Measurements from ENCODE around the gene CEP164. TPM values are rescaled to one million over a fixed set of nuclear protein-coding genes. Genes with fewer than 3 reads are reported as not detected.

CEP164 gene
- total RNA-seq, 1 experiment from 2014 or later = 47.4 TPM

- Mint-ChIP-seq H3K36me3 (ENCODE audit: insufficient read depth, unreplicated experiment) (peaks cover 9% of the 10 kb centered on the region), H3K4me3 (ENCODE audit: unreplicated experiment) (no peak overlapping the region), H3K9me3 (ENCODE audit: unreplicated experiment) (no peaks in the 10 kb centered on the region), H3K4me1 (ENCODE audit: insufficient read depth, unreplicated experiment) (peaks cover 6% of the 10 kb centered on the region), H3K27me3 (ENCODE audit: insufficient read depth, unreplicated experiment) (no peaks in the 10 kb centered on the region), H3K27ac (ENCODE audit: low read depth, unreplicated experiment) (no peak overlapping the region)
- TF ChIP-seq CTCF (IDR thresholded peaks at IDR 0.05; ENCODE audit: unreplicated experiment) = no peak
- DNase-seq (ENCODE audit: unreplicated experiment) = no peak
- ChIA-PET POLR2A (no interaction called here), CTCF (interaction anchor here (0.9 kb wide), 1 partner anchor 17 kb away, joined by 3 read pairs; no protein-coding TSS in a partner anchor)
- BruUV-seq (replicated peaks) = no TSS peak
- intact Hi-C loops (cut with micrococcal nuclease) = no loop called here
Observed at GRCh38 chr11:117303101-117303500, 24.6 kb upstream of the CEP164 start.

GRCh38 chr11:117303646-117304315, 23.9 kb upstream of the CEP164 start:
- H3K27me3 Mint-ChIP-seq (ENCODE audit: insufficient read depth, unreplicated experiment) = no peaks in the 10 kb centered on the region
- intact Hi-C loops (cut with micrococcal nuclease) = no loop called here
- H3K9me3 Mint-ChIP-seq (ENCODE audit: unreplicated experiment) = no peaks in the 10 kb centered on the region
- ChIA-PET POLR2A (no interaction called here), CTCF (interaction anchor here (0.6 to 0.9 kb wide), 2 partner anchors 18 to 1122 kb away, joined by 3 to 4 read pairs; no protein-coding TSS in a partner anchor)
- H3K4me1 Mint-ChIP-seq (ENCODE audit: insufficient read depth, unreplicated experiment) = peaks cover 6% of the 10 kb centered on the region
- no peak overlapping the region for H3K4me3 Mint-ChIP-seq (ENCODE audit: unreplicated experiment)
- H3K36me3 Mint-ChIP-seq (ENCODE audit: insufficient read depth, unreplicated experiment) = peaks cover 9% of the 10 kb centered on the region
- no peak for TF ChIP-seq CTCF (IDR thresholded peaks at IDR 0.05; ENCODE audit: unreplicated experiment)
- DNase-seq (ENCODE audit: unreplicated experiment) = no peak
- H3K27ac Mint-ChIP-seq (ENCODE audit: low read depth, unreplicated experiment) = no peak overlapping the region
- BruUV-seq (replicated peaks) = no TSS peak

- Mint-ChIP-seq H3K27ac (ENCODE audit: low read depth, unreplicated experiment) (no peak overlapping the region), H3K27me3 (ENCODE audit: insufficient read depth, unreplicated experiment) (no peaks in the 10 kb centered on the region), H3K9me3 (ENCODE audit: unreplicated experiment) (no peaks in the 10 kb centered on the region), H3K4me1 (ENCODE audit: insufficient read depth, unreplicated experiment) (peaks cover 6% of the 10 kb centered on the region), H3K36me3 (ENCODE audit: insufficient read depth, unreplicated experiment) (peaks cover 9% of the 10 kb centered on the region), H3K4me3 (ENCODE audit: unreplicated experiment) (no peak overlapping the region)
- TF ChIP-seq CTCF (IDR thresholded peaks at IDR 0.05; ENCODE audit: unreplicated experiment) = no peak
- BruUV-seq (replicated peaks) = no TSS peak
- no peak for DNase-seq (ENCODE audit: unreplicated experiment)
- ChIA-PET POLR2A (interaction anchor here (1.3 kb wide), 1 partner anchor 9 kb away, joined by 3 read pairs; no protein-coding TSS in a partner anchor), CTCF (interaction anchor here (0.7 kb wide), 2 partner anchors 19 to 29 kb away, joined by 3 to 4 read pairs; no protein-coding TSS in a partner anchor)
- intact Hi-C loops (cut with micrococcal nuclease) = no loop called here
Observed at GRCh38 chr11:117305145-117305544, 22.5 kb upstream of the CEP164 start.

GRCh38 chr11:117309310-117309709, 18.3 kb upstream of the CEP164 start:
- no TSS peak for BruUV-seq (replicated peaks)
- no peak overlapping the region for H3K4me3 Mint-ChIP-seq (ENCODE audit: unreplicated experiment)
- DNase-seq (ENCODE audit: unreplicated experiment) = no peak

More at GRCh38 chr11:117309310-117309709, 18.3 kb upstream of the CEP164 start:
- ChIA-PET POLR2A (interaction anchor here (1.4 kb wide), 1 partner anchor 11 kb away, joined by 3 read pairs; no protein-coding TSS in a partner anchor), CTCF (interaction anchor here (0.7 kb wide), 1 partner anchor 391 kb away, joined by 3 read pairs; no protein-coding TSS in a partner anchor)
- Mint-ChIP-seq H3K27me3 (ENCODE audit: insufficient read depth, unreplicated experiment) (no peaks in the 10 kb centered on the region), H3K9me3 (ENCODE audit: unreplicated experiment) (no peaks in the 10 kb centered on the region), H3K36me3 (ENCODE audit: insufficient read depth, unreplicated experiment) (peaks cover 5% of the 10 kb centered on the region), H3K27ac (ENCODE audit: low read depth, unreplicated experiment) (no peak overlapping the region), H3K4me1 (ENCODE audit: insufficient read depth, unreplicated experiment) (no peaks in the 10 kb centered on the region)
- intact Hi-C loops (cut with micrococcal nuclease) = no loop called here
- no peak for TF ChIP-seq CTCF (IDR thresholded peaks at IDR 0.05; ENCODE audit: unreplicated experiment)

Data from MCF 10A (cell line).